Heart right ventricle (tissue), 16 donors: ENCODE measurements around the gene SLAMF9. TPM values are rescaled to one million over a fixed set of nuclear protein-coding genes. Genes with fewer than 3 reads are reported as not detected.

Experiments
- ATAC-seq, 8 donors: fragments of 200-7000 bp; cut with Tn5 transposase; one replicate each; pipeline ENCODE4 v1.9.1; 2020; ENCODE audit warnings: mild to moderate bottlenecking in 8 of 8, moderate library complexity in 8 of 8, moderate number of reproducible peaks in 1 of 8
- DNase-seq, 2 donors: peaks; one replicate each; pipeline ENCODE4 v3.0.0-alpha.2; 2020
- H3K27ac ChIP-seq, 10 donors: fragments of 200-600 bp; sonication (generic) in 2 of 10; one replicate each; pipeline versions ENCODE4 v1.5.0 to v1.8.0; 2020 to 2022; ENCODE audit warnings: mild to moderate bottlenecking in 3 of 10
- H3K27me3 ChIP-seq, 7 donors: fragments of 200-600 bp; one replicate each; pipeline ENCODE4 v1.8.0; 2021 to 2022; ENCODE audit warnings: mild to moderate bottlenecking in 2 of 7
- H3K36me3 ChIP-seq, 9 donors: fragments of 200-600 bp; sonication (generic) in 1 of 9; one replicate each; pipeline versions ENCODE4 v1.5.0 to v1.8.0; 2020 to 2022; ENCODE audit warnings: mild to moderate bottlenecking in 2 of 9
- H3K4me1 ChIP-seq, 9 donors: fragments of 200-600 bp; sonication (generic) in 1 of 9; one replicate each; pipeline versions ENCODE4 v1.5.0 to v1.8.0; 2020 to 2022; ENCODE audit warnings: mild to moderate bottlenecking in 4 of 9
- H3K4me3 ChIP-seq, 10 donors: fragments of 200-600 bp; sonication (generic) in 2 of 10; one replicate each; pipeline versions ENCODE4 v1.5.0 to v1.8.0; 2020 to 2022; ENCODE audit warnings: mild to moderate bottlenecking in 7 of 10, moderate library complexity in 2 of 10
- H3K9me3 ChIP-seq, 11 donors: fragments of 200-600 bp in 10 of 11; sonication (generic) in 2 of 11; one replicate each; pipeline versions ENCODE4 v1.5.0 to v1.8.0; 2013 to 2022; ENCODE audit warnings: mild to moderate bottlenecking in 2 of 11, control low read depth in 1 of 11, moderate library complexity in 1 of 11
- CTCF ChIP-seq, 9 donors: fragments of 200-600 bp; sonication (generic) in 2 of 9; IDR thresholded peaks; one replicate each; pipeline versions ENCODE4 v1.5.0 to v1.8.0; 2021 to 2022; ENCODE audit warnings: antibody characterized with exemption in 9 of 9, mild to moderate bottlenecking in 5 of 9, moderate library complexity in 1 of 9
- WGBS, 2 donors: extraction: QIAGEN DNeasy Blood & Tissue Kit; methylation state at CpG; one replicate each; pipeline ENCODE4 v1.1.7; 2013; ENCODE audit warnings: inconsistent platforms in 1 of 2; 5-methylcytosine and 5-hydroxymethylcytosine counted together
- intact Hi-C, 10 donors: fragments of 100-400 bp; cut with DNase I; formaldehyde crosslinking; loops; one replicate each; pipeline versions ENCODE4 v1.11.1 to v1.14.2; 2022
- polyA plus RNA-seq, 2 donors: library from polyadenylated mRNA; stranded (reverse); fragments of 200-250 nt; gene quantifications; one replicate each; pipeline ENCODE4 v1.2.3, GENCODE V29; 2013
- total RNA-seq, 10 donors: library from RNA; stranded (reverse); fragmentation: NEBNext Ultra II Directional in 3 of 10; extraction: Animal tissue kit (Norgen Biotek cat#: 25700) in 3 of 10; gene quantifications; one replicate each; pipeline versions ENCODE4 v1.2.1 to v1.2.4, GENCODE V29; 2021 to 2023
- donor health status: Arrhythmogenic right ventricular cardiomyopathy.
- donor health status: ischemic (EF 13 %, LVEDD 7.1; RV severe dilation, severe dysfunction).
- donor health status: healthy with polysubstance abuse.
- donor health status: DM: no; HTN: yes; CAD: no.
- donor health status: DM: no; HTN: no; CAD: no.
- donor health status: ischemic (EF 25% LVEDD 6.9; RV normal size, moderate dysfunction).
- donor health status: ischemic (EF 25% LVEDD 5.7; RV mildly dilated, moderate dysfunction).
- donor health status: healthy.
- donor health status: DM: yes; HTN: yes; CAD: no.
- donor health status: Ischemic cardiomyopathy.
- donor health status: ischemic (EF 35%, LVEDD 5.7; RV mildly dilated, moderate dysfunction).
- donor health status: nonischemic (EF 11% LVEDD 7.7; RV severe dilation, severe dysfunction).
- donor health status: DM: yes; HTN: yes; CAD: no.
- donor health status: PGD.
- donor health status: ischemic (EF 29% LVEDD 5.4; RV normal size, mild dysfunction).
- donor health status: nonischemic (EF 23%, LVEDD 6.1; RV moderate dilation, normal function).

Gene SLAMF9
- total and polyA plus RNA-seq, 12 donors, result 0.13 TPM; not detected in 11

GRCh38 chr1:159931101-159931794 is 22.8 kb downstream of the SLAMF9 start:
- Histone ChIP-seq H3K4me3 (no peak overlapping the region), H3K36me3 (no peaks in the 10 kb centered on the region), H3K27ac (no peak overlapping the region), H3K4me1 (peaks cover 1 to 11% (median 8%) of the 10 kb centered on the region in 9 donors), H3K9me3 (no peaks in the 10 kb centered on the region), H3K27me3 (no peaks in the 10 kb centered on the region)
- ATAC-seq, result no peak
- TF ChIP-seq CTCF (IDR thresholded peaks at IDR 0.05), result no peak
- no peak for DNase-seq
- intact Hi-C loops, result loop anchor here in 1 of 10 donors (10.0 kb wide), 1 partner anchor 444 kb away; no protein-coding TSS in a partner anchor
- WGBS, 2 donors, result 91 to 92% methylated on average over 13 of the region's 13 CpGs

- intact Hi-C loops, result loop anchor here in 1 of 10 donors (10.0 kb wide), 1 partner anchor 444 kb away; no protein-coding TSS in a partner anchor
- TF ChIP-seq CTCF (IDR thresholded peaks at IDR 0.05), result no peak
- Histone ChIP-seq H3K4me1 (peaks cover 3 to 12% (median 8%) of the 10 kb centered on the region in 9 donors), H3K4me3 (no peak overlapping the region), H3K27ac (no peak overlapping the region), H3K36me3 (no peaks in the 10 kb centered on the region), H3K27me3 (no peaks in the 10 kb centered on the region), H3K9me3 (no peaks in the 10 kb centered on the region)
- ATAC-seq (no peak), DNase-seq (no peak)
- 95% methylated on average over 8 of the region's 8 CpGs for WGBS, 2 donors
These were observed 23.4 kb downstream of the SLAMF9 start for GRCh38 chr1:159930634-159931033.

- WGBS, 2 donors, result 93 to 97% methylated on average over 11 of the region's 11 CpGs
- H3K9me3 ChIP-seq, result no peaks in the 10 kb centered on the region
- peaks cover 3 to 12% (median 9%) of the 10 kb centered on the region in 9 donors for H3K4me1 ChIP-seq
- ATAC-seq, result no peak
- H3K27me3 ChIP-seq, result no peaks in the 10 kb centered on the region
- no peak overlapping the region for H3K4me3 ChIP-seq
- no peak for DNase-seq
- H3K36me3 ChIP-seq, result no peaks in the 10 kb centered on the region
- intact Hi-C loops, result loop anchor here in 1 of 10 donors (10.0 kb wide), 1 partner anchor 445 kb away; no protein-coding TSS in a partner anchor
- no peak for TF ChIP-seq CTCF (IDR thresholded peaks at IDR 0.05)
- H3K27ac ChIP-seq, result no peak overlapping the region
These were observed 23.8 kb downstream of the SLAMF9 start for GRCh38 chr1:159930216-159930615.

GRCh38 chr1:159929155-159930051 is 24.6 kb downstream of the SLAMF9 start:
- no peak overlapping the region for H3K4me3 ChIP-seq
- H3K4me1 ChIP-seq, result peaks cover 3 to 15% (median 9%) of the 10 kb centered on the region in 9 donors
- WGBS, 2 donors, result 77 to 78% methylated on average over 48 of the region's 48 CpGs
- ATAC-seq (no peak), DNase-seq (peak in 1 of 2 donors; percentile 26)
- H3K36me3 ChIP-seq, result no peaks in the 10 kb centered on the region
- no peak overlapping the region for H3K27ac ChIP-seq
- no peak for TF ChIP-seq CTCF (IDR thresholded peaks at IDR 0.05)
- no peaks in the 10 kb centered on the region for H3K9me3 ChIP-seq
- intact Hi-C loops, result loop anchor here in 6 of 10 donors (5.0 to 10.0 kb wide), 4 partner anchors 37 to 445 kb away; no protein-coding TSS in a partner anchor
- H3K27me3 ChIP-seq, result no peaks in the 10 kb centered on the region
